GM03348 (cell line): Measurements from ENCODE around the gene KRR1.
A peak's percentile ranks its signal among the peaks of the same experiment; 100 is the strongest.

Source experiments
- DNase-seq: peaks from one replicate; pipeline ENCODE4 v3.0.0; 2012; ENCODE audit warnings: low spot score

Gene KRR1

DNA sequence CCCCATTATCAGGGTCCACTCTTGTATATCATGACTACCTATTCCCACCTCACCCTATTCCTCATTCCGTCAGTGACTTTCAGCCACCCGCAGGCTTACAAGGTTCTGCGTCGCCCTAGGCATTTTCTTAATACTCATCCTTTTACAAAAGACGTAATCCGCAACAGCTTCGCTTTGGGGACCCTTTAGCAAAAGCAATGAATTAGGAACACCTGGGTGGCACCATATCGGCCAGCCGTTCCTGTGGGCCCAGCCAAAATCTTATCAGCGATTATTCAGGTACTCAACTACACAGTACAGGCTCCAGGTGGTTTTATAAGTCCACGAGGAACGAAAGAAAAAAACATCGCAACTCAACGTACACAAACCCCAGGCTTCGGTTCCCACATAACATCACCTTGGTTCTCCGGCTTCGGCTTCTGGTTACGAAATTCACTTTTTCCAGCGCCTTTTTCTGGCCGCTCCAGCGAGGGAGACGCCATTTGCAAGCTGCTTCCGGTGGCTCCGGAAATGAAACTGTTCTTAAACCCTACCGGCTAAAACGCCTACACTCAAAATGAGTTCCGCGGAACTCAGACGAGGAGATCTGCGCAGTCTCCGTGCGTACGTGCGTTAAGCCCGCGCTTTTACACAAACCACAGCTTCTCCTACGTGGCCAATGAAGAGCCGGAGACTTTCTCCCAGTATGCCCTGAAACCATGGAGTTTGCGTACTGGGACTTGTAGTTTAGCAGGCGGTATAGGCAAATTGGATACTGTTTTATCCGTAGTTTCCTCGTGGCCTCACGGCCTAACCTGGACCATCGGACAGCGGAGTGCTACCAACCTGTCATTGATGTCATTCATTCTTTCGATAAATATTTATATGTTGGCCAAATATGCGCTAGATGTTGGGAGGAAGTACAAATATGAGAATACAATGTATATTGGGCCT lies at the start of gene KRR1:
Gene KRR1 (minus strand): TSS at position 494 of the 933 bp plus-strand sequence. CDS start 12 bp downstream, at position 482.
- peak; percentile 91 for DNase-seq

DNA sequence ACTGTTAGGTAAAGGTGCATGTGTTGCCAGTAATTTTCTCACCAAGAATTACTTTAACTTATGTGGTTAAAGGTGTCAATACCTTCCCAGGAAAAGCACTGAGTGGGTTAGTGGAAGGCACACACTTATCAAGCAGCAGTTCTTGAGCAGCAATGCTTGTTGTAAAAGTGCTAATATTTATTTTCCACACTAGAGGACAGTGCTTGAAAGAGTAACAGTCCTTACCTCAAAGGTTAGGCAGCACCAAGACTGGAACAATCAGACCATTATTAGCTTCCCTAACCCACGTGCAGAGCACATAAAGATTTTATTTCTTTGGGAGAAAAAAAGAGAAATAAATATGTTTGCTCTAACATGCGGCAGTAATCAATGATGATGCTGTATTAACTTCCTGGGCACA lies 48.8 kb upstream of the KRR1 start:
- peak; percentile 27 for DNase-seq

DNA sequence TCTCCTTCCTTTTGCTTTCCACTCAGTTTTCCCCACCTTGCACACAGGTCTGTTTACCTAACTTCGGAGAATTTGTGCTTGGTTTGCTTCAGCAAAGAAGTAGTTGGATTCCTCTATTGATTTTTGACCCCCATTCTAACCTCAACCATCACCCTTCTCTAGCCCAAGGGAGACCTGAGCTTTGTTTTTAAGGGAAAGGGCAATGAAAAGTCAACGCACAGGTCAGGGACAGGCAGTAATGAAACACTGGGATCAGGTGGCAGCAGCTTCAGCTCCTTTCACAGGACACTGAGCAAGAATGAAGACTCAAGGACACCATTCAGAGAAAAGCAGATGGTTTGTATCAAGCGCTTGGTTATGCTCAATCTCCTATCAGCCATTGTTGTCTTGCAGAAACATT lies 46.9 kb upstream of the KRR1 start:
- DNase-seq = no peak

DNA sequence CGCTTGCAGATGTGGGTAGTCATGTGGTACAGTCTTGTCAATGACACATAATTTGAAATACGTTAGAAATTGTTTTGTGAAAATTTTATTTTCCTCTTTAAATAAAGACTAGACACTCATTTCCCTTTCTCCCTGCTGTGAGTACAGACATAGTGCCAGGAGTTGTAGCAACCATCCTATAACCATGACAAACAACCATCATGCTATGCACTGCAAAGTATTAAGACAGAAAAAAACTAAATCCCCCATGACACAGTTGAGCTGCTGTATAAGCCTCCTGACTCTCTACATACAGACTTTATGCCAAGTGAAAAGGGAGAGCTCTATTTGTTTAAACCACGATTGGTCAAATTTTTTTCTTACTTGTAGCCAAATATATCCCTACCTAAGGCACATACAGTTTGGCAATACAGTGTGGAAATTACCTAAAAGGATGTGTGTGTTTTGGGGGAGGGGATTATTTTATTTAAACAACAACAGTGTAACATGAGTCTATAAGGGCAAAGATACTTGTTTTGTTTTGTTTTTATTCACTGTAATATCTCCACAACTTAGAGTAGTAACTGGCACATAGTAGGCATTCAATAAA lies 45.0 kb upstream of the KRR1 start:
- DNase-seq = no peak

DNA sequence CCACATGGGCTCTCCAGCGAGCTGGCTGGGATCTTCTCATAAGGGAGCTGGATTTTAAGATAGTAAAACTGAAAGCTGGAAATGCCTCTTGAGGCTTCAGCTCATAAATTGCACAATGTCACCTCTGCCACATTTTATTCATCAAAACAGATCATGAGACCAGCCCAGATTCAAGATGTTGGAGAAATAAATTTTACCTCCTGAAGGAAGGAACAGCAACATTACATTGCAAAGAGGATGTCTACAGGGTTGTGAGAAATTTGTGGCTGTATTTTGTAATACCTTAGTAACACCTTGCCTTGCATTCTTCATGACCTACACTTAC lies 43.1 kb upstream of the KRR1 start:
- DNase-seq = no peak

DNA sequence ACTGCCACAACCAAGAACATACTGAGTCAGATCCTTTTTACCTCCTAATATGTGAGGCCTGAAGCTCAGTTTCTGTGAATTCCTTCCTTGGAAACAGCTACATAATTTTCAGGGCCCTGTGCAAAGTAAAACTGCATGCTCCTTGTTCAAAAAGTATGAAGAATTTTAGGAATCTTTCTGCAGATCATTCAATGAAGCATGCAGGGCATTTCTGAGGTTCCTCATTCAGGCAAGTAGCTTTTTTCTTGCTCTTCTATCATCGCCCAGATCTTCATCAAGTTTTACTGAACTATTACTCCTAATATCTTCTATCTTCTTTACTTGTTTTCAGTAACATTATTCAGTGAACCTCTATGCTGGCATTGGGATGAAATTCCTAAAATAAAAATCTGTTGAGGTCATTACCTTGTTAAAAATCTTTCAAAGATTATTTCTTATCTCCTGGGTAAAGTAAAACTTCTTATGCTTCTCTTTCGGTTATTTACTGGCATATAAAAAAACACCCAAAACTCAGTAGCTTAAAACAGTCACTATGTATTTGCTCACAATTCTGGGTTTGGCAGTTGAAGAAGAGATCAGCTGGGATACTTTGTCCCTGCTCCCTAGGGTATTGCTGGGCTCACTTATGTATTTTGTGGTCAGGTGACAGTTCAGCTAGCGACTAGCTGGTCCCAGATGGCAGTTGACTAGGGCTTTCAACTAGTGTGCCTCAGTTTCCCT lies 42.6 kb upstream of the KRR1 start:
- DNase-seq = peak; percentile 9

DNA sequence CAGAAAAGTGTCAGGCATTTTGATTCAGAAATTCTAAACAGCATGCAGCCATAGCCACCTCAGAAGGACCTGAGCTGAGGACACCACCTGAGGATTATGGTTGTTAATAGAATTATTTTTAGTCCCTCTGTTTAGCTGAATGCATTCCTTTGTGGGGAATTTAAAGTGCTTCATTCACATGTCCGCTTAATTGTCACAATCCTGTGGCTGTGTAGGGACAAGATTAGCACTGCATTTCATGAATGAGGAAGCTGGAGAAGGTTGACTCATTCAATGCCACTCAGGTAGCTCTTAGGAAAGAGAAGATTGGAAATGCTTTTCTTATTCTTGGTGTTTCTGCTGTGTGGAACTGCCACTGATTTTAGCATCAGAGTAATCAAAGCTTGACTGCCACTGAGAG lies 42.0 kb upstream of the KRR1 start:
- no peak for DNase-seq

DNA sequence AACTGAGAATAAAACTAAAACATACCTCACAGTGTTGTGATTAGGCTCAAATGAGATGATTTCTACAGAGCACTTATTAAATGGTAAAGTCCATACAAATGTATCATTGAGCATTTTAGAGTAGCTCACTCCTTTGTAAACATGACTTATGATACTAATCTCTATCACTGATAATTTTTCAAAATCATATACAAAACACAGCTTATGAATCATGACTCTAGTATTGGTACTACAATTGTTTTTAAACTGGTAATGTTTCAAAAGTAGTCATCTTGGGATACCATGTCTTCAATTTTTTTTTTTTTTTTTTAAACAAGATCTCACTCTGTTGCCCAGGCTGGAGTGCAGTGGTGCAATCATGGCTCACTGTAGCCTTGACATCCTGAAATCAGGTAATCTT lies 40.1 kb upstream of the KRR1 start:
- no peak for DNase-seq

DNA sequence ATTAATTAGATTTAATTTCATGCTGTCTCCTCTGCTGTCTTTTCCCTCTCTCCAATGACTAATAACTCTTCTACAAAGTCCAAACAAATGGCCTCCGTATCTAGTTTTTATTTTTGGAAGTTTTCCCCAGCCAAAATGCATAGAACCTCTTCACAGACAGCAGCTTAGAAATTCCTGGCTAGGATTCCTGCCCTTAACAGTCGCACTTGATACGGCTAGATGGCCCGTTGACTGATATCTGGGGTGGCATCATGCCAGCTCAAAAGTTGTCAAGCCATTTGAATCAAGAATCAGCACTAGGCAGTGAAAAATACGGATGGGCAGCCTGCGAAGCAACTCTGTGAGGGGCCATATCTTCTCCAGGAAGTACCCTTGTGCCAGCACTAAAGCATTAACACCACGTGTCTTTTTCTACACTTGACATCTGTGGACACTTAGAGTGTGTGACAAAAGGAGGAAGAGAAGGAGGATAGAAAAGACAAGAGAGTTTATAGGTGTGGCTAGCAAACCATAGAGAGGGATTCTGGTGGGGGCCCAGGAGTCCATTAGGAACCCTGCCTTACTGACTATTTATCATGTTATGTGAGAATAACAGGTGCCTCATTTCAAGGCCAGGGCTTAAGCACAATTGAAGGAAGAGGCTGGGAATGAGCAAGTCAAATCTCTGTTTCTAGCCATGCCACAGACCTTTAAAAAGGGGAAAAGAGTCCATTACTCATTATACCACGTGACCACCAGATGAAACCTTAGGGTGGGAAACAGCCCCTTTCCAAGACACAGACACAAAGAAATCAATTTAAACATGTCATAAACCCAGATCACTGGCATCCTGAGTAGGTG lies 39.2 kb upstream of the KRR1 start:
- no peak for DNase-seq

DNA sequence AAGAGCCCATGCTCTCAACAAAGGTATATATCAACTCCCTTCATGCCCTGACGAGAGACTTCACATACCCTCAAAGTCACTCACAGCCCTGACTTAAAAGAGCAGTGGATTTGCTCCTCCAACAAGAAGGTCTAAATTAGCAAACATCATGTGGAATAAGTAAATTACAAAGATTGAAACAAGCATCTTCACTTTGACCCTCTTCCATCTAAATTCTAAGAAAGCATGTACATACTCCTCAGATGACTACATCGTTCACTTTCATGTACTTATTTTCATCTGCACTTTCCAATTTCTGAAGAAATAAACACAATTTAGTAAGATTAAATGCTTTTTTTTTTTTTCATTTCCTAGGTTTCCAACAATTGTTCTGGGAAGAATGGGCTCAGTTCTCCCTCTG lies 38.6 kb upstream of the KRR1 start:
- DNase-seq = no peak

DNA sequence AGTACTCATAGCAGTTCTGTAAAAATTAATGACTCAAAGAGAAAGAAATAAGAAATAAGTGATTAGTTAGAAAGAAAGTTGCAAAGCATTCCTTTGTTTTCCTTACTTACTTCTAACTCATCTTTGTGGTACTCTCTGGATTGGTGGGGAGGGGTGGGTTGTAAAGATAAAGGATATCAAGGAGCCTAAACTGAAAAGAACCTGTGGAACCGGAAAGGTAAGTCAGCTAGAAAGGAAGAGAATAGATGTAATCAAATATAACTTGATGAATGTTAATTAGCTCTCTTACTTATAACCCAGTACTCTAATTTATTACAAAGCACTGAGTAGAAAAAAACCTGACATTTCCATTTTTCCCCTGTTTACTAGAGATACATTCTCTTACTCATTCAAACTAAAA lies 37.5 kb upstream of the KRR1 start:
- DNase-seq = no peak

DNA sequence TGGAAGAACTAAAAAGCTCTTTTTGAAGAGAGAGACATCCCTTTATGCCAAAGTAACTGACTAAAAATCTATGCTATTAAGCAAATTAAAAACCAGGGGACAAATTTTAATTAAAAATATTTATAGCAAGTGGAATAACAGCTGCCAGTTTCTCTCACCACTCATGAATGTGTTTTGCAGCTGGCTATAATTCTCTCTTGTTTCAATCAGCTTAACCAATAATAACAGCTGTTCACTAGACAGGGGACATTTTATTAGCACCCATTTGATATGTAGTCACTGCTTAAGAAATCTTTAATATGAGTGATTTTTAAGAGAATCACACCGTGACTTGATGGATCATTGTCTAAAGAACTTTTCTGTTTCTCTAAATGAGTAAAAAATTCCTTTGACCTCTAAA lies 34.2 kb upstream of the KRR1 start:
- no peak for DNase-seq

DNA sequence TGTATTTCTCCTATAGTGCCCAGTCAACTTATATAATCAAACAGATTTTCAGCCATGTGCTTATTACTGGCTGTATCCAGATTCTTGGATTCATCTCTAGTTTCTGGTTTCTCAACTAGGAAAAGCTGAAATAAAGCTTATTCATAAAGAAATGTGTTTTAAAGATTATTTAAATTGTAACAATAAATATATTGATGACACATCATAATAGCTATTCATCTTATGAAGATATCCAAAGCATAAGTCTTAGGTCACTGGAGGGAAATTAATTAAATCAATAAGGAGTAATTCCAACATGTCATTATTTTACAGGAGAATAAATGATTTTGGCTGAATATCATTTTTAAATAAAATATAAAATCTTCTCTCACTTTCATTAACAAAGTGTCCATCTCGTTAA lies 32.1 kb upstream of the KRR1 start:
- no peak for DNase-seq

DNA sequence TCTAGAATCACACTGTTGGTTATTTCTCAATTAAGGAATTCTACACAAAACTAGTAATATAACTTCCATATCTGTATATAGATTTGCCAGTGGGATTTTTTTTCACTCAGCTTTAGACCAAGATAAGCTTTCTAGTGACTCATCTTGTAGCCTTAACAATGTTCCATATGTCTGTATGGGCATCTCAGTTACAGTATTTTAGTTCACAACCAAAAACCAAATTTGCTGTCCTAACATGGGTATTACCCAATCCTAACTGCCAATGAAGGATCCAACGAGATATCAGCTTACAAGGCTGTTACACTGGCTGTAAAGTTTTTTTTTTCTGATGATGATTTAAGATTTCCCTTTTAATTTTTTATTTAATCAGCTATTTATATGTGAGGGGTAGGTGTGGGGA lies 31.5 kb upstream of the KRR1 start:
- DNase-seq = no peak

DNA sequence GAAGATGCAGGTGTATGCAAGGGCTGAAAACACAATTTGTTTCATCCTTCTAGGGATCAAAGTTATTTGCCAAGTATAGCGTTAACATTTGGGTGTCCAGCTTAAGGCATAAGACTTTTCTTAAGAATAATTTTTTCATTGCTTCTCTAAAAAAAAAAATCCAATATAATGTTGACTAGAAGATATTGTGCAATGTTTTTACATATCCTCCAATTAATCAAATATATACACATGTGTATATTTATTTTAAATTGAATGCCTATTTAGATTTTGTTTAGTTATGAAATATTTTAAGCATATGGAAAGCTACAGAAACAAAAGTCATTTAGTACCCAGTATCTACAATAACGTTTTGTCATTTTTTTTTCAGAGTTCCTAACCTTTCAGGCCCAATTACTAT lies 28.5 kb upstream of the KRR1 start:
- DNase-seq = no peak

DNA sequence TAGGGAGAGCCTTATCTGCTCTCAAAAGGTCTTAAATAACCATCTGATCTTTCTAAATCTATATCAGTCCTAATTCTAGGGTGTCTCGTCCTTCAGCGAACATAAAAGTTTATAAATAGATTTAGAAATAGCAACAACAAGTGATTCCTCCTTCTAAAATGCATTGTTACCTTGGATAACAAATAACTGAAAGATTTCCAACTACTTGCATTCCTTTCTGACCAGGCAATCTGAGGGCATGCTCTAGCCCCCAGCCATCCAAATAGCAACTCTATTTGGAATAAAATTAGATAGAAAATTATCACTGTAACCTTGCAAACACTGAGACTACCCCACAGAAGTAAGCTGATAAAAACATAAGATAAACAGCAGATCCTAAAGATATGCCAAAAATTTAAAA lies 21.8 kb upstream of the KRR1 start:
- no peak for DNase-seq

DNA sequence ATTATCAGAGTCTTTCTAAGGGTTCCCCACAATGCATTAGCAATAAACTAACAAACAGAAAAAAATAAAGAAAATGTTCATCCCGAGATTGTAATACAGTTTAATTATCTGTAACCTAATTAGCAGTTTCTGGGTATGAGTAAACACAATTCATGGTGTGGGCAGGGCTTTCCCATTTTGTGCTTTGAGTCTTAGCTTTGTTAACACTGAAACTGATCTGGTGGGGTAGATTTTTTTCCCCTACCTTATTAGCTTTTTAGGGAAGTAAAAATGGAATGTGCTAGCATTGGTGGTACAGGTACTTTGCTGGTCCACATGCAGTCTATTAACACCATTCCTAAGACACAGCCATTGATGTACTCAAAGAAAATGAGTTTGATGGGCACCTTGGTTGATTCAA lies 18.4 kb upstream of the KRR1 start:
- DNase-seq = no peak

DNA sequence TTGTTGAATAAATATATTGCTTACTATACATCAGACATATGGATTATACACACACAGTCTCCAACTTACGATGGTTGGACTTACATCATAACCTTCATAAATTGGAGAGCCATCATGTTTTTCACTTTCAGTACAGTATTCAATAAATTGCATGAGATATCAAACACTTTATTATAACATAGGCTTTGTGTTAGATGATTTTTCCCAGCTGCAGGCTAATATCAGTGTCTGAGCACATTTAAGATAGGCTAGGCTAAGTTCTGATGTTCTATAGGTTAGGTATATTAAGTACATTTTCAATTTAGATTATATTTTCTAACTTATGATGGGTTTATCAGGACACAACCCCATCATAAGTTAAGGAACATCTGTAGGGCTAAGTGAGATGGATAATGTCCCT lies 17.9 kb upstream of the KRR1 start:
- DNase-seq = no peak

DNA sequence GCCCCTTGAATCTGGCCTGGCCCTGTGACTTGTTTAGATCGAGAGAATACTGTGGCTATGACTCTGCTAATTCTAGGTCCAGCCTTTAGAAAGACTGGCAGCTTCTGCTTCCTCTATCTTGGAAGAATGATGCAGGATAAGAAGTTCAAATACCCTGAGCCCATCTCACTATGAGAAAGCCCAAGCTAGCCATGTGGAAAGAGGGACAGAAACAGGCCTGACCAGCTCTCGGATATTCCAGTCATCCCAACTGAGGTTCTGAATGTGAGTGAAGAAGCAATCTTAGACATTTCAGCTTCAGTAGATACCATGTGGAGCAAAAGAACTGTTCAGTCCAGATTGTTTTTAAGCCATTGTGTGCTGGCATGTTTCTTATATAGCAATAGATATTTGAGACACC lies 17.3 kb upstream of the KRR1 start:
- no peak for DNase-seq

DNA sequence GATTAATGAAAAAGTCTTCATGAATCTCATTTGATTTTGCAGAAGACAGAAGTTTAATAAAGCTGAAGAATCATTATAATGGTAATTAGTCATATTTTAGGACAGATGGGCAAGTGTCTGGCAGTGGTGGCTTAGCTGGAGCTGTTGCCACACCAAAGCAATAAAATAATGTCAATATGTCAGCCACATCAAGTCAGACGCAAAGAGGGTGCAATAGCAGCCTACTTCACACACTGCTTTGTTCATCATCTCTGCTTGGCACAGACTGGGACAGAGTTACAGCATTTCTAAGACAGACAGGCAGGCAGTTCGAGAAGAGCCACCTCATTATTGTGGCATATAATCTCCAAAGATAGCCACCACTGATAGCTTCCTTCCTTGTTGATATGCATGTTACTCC lies 16.9 kb upstream of the KRR1 start:
- DNase-seq = no peak

DNA sequence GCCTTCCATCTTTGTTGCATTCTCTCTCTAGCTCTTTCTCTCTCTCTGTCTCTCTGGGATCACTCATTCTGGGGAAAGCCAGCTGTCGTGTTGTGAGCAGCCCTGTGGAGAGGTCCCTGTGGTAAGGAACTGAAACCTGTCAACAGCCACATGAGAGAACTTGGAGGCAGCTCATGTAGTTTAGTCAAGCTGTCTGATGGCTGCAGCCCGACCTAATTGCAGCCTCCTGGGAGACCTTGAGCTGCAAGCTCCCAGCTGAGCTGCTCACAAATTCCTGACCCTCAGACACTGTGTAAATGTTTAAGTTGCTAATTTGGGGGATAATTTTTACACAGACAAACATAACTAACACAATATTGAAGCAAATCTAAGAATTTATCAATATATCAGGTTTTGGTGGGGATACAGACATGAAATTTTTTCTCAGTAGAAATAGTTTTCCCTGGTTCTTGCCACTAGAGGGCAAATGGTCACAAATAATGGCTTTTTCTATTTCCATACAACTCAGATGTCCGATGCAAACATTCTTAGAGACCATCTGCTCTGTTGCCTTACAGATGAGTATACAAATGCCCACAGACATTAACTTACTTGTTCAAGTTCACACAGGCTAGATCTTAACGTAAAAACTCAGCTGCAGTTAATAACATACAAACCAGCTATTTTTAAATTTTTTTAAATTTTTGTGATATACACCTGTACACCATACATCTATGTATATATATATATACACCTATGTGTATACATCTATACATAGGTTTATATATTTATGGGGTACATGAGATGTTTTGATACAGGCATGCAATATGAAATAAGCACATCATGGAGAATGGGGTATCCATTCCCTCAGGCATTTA lies 15.5 kb upstream of the KRR1 start:
- DNase-seq = peak; percentile 60
